Activated T-cell treated with anti-CD3 and anti-CD28 coated beads, Interleukin-2, amount 50 U/mL, for 48 hours (primary cell): ENCODE data around the gene CARMIL1.

ENCODE experiments used
- DNase-seq, 2 experiments: peaks; one replicate each; pipeline ENCODE4 v3.0.0-alpha.2; 2020

The CARMIL1 gene

DNA sequence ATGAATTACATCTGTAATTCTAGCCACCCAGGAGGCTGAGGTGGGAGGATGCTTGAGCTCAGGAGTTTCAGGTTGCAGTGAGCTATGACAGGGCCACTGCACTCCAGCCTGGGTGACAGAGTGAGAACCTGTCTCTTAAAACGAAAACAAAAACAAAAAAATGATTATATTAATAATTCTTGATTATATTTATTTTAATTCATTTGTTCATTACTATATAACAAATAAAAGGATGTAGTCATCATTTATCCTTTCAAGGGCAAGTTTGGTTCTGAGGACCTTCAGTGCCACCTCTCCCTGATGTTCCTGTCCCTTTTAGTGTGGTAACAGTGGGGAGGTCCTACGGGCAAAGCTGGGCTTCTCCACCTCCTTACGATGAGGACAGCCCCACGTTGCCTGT lies 205.7 kb downstream of the CARMIL1 start:
- DNase-seq: no peak

- no peak for DNase-seq
Measured at GRCh38 chr6:25485821-25486534, 206.8 kb downstream of the CARMIL1 start.

DNA sequence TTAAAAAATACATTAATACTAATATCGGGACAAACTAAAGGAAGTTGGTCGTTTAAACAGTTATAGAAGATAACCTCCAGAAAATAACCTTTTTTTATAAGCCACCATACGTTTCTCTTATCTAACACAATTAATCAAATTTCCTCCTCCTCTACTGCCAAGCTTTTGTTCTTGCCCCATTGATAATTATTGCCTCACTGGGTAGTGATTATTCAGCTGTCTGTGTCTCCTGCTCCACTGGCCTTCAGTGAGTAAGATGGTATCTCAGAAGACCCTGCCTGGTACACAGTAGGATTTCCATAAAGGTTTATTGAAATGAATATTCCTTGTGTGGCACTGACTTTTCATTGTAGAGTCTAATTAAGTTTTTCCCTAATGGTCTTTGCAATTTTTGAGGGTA lies 207.4 kb downstream of the CARMIL1 start:
- DNase-seq: no peak

DNA sequence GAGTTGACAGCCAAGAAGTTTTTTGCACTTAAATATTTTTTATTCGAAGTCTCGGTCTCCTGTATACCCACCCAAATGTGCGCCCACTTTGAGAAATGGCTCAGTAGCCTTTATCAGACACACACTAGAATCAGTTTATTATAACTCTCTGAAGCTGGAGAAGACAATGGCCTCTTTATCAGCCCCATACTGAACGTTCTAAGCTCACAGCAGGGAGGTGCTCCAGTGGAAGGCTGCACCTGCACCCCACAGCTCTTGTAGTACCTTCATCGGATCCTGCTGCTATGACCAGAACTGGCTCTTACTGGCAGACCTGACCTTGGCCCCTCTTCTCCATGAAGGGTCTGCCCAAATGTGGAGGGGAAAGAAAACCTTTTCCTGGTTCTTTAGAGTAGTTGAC lies 207.8 kb downstream of the CARMIL1 start:
- DNase-seq: no peak

DNA sequence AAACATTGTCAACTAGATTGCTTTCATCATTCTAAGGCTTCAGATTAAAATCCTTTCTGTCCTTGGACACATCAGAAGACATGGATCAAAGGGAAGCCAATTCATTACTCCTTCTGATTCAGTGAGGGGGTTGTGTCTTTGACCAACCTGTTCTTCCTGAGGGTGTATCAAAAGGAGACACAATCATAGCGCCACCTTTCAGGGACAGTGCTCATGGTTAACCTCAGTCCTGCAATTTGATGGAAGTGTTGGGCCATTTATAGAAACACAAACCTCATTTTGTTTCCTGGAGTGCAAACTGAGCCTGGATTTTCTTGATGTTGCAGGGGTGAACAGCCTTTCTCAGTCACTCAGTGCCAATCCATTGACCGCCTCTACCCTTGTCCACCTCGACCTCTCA lies 209.0 kb downstream of the CARMIL1 start:
- no peak for DNase-seq

DNA sequence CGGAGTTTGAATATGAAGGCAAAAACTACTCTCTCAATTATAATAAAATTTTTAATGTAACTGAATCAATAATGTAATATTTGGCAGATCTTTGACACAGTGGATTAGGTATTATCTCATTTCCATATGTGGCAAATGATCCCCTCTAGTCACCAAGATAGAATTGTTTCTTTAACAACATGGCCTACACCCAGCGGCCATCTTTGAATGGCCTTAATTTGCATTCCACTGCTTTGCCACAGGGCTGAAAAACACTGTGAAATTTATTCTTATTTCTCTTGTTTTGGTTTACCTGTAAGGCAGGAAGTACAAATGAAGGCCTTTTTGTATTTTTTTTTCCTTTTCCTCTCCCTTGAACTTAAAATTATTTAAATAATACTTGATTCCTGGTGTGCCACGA lies 210.2 kb downstream of the CARMIL1 start:
- no peak for DNase-seq

GRCh38 chr6:25490018-25490801 lies 211.0 kb downstream of the CARMIL1 start:
- DNase-seq: peak; percentile 74 to 75

GRCh38 chr6:25492951-25493350 lies 213.8 kb downstream of the CARMIL1 start:
- no peak for DNase-seq

GRCh38 chr6:25494469-25494868 lies 215.3 kb downstream of the CARMIL1 start:
- no peak for DNase-seq

DNA sequence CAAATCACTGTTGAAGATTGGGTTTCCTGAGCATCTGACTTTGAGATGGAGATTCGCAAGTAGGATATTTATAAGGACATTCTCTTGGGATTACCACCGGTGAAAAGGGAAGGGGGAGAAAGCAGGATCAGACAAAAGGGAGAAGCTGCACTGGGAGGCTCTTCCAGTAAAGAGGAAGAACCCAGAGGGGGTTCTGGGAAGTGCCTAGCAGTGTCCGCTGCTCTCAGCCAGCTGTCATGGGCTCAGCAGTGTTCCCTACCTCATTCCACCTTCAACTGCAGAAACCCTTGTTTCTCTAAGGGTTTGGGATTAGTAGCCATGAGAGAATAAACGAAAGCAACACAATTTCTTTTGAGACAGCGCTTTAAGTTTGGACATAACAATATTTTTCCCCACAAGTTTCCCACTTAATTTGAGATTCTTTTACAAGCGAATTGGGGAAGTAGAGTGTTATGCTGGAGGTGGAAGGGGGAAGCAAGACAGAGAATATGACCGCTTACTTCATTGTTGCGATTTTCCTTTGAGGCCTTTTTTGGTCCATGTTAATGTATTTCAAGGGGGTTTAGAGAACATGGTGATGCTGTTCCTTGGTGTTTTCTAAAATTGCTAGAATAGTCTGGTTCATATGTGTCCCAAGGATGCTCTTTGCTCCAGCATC lies 218.3 kb downstream of the CARMIL1 start:
- DNase-seq: no peak

- DNase-seq: no peak
Measured at GRCh38 chr6:25498505-25498904, 219.3 kb downstream of the CARMIL1 start.

DNA sequence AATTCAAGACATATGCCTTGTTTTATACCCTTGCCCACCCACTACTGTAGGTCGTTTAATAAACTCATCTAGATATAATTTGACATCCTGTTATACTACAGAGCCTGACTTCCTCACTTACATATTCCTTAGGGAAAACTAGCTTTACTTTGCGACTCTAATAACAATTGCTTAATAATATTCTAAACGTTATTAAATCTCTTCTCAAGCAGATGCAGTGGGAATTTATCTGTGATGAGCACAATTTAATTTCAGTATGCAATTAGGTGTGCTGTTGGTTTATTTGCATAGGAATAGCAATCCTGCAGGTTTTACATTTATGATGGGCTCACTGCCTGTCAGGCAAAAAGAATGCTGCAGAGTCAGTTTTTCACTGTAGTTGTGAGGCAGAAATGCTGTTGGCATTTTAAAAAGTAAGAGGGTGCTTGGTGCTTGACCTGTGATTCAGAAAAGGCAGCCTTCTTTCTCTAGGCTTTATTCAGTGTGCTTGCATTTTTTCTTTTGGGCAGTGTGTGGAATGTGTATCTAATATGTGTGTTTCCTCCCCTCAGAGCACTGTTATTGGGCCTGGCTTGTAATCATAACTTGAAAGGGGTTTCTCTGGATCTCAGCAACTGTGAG lies 220.6 kb downstream of the CARMIL1 start:
- no peak for DNase-seq

- DNase-seq: no peak
Measured at GRCh38 chr6:25503686-25504085, 224.5 kb downstream of the CARMIL1 start.

GRCh38 chr6:25504661-25505060 lies 225.5 kb downstream of the CARMIL1 start:
- no peak for DNase-seq

- no peak for DNase-seq
Measured at GRCh38 chr6:25506020-25506419, 226.8 kb downstream of the CARMIL1 start.

DNA sequence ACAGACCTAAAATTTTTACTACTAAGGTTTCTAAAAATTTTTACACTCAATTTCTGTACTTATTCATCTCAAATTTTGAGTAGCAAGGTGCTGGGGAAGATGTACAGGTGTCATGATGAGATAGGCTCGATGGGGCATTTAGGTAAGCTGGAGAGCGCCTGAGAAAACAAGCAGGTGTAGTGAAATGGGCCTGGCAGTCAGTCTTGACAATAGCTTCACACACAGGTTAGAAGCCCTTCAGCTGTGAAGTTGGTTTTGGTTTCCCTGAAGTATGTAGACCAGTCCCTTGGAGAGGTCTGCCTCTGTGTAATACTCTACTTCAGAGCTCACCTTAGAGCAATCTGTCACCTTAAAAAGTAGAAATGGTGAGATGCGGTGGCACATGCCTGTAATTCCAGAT lies 228.9 kb downstream of the CARMIL1 start:
- DNase-seq: no peak

DNA sequence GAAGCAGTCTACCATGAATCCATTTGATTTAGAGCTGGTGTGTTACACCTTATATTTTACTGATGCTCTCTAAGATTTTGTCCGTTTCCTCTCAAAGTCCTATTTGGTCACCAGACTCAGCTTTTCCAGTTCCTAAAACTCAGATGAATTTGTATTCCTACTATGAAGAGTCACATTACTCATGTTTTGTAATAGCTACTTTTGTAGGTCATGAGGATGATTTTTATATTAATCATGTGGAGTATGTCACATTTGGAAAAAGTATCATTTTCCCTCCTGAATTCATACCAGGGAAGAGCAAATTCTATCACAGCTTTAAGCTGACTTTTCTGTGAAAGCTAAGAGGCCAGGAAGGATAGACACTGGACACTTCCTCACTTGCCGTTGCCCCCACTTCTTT lies 232.2 kb downstream of the CARMIL1 start:
- DNase-seq: no peak

DNA sequence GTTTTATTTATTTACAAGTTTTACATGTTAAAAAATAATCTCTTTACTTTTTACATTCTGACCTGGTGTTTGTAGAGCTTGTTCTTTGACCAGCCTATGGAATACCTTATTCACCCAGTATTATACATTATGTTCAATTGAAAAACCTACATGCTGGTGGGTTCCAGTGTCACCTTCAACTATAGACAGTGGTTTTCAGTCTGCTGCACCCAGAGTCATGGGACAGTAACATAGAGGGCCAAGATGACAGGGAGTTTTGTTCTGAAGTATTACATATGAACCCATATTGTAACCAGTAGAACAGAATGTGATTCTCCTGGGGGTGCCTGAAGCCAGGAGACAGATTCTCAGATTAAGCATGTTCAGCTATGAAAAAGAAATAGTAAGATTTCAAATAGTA lies 233.4 kb downstream of the CARMIL1 start:
- no peak for DNase-seq

DNA sequence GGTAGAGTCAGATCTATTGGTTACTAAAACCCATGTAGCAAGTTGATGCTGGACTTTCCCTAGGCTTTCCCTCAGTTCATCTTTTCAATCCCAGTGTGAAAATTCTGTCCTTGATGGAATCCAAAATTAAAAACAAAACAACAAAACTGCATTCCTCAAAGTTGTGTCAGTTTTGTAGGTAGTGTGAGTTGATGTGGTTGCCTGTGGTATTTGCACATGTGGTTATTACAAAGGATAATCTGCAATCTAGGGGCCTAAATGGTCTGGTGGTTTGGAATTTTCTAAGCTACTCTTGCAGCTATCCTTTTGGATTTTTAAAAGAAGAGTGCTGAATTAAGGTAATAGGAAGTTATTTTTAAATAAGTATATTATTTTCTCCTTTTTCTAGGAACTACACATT lies 240.7 kb downstream of the CARMIL1 start:
- no peak for DNase-seq

- no peak for DNase-seq
Measured at GRCh38 chr6:25524542-25524941, 245.4 kb downstream of the CARMIL1 start.

DNA sequence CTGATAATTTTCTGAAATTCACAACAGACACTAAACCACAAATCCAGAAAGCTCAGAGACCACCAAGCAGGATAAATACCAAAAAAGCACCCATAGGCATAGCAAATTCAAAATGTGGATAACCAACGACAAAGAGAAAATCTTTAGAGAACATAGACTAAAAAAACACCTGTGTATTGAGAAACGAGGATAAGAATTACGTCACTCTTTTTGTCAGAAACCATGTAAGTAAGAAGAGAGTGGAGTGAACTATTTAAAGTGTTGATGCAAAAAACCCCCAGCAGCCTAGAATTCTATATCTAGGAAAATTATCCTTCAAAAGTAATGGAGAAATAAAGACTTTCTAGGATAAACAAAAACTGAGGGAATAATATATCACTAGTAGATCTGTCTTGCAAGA lies 245.9 kb downstream of the CARMIL1 start:
- no peak for DNase-seq

DNA sequence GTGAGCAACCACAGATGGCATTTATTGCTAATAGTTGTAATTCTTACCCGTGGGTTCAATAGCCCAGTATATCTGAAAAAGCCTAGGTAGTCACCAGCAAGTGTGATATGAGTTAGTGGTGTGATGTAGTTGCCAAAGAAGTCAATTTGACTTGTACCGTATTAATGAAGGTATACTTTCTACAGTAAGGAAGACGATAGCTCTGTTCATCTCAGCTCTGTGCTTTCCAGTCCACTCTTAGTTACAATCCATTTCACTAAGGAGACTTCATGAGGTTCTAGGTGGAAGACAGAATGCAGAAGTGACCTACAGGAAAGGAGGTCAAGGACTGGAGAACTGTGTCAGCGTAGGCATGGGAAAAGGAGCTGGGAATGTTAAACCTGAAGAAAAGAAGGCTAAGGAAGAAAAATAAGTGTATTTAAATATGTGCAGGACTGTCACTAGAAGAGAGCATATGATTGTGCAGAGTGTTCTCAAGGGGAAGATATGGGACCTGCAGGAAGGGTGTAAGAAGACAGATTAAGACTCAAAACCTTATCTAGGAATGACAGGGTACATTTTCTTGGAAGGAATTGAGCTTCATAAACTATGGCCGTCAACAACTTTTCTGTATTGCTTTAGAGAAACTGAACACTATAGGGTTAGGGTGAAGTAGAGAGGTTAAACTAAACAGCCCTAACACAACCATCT lies 255.9 kb downstream of the CARMIL1 start:
- DNase-seq: no peak

DNA sequence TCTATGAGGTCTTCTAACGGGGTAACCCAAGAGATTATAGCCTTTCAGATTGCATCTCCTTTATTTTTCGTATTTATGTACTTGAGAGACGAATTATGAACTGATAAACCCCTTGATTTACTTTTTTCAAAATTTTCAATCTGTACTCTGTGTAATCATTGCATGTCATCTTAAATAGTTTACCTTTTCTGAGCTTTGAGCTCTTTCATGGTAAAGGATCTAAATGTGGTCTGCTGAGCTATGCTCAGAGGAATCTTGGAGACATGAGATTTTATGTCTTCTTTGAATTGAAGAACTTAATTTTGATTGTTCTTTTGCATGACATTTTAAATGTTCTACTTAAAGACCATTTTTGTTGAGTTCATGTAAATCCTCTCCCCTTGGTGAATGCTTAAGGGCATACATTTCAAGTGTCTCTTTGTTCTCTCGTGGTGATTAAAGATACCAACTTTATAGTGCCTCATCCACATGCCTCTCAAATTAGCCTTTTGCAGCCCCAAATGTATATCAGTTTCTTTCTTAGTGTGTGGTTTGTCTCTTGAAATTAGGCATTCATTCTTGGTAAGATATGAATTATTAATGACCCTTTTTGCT lies 256.6 kb downstream of the CARMIL1 start:
- no peak for DNase-seq
